Muscle layer of colon (tissue), 2 donors: ENCODE results near the gene NPM1.

Experiments used
- H3K27ac ChIP-seq: one replicate; pipeline ENCODE4 v1.7.0; 2013; ENCODE audit warnings: low read depth, mild to moderate bottlenecking, low read length, moderate library complexity
- H3K27me3 ChIP-seq, 2 donors: one replicate each; pipeline ENCODE4 v1.7.0; 2013; ENCODE audit warnings: low read length in 2 of 2, mild to moderate bottlenecking in 2 of 2; ENCODE audit not compliant: insufficient read depth in 2 of 2, control insufficient read depth in 1 of 2
- H3K36me3 ChIP-seq: one replicate; pipeline ENCODE4 v1.7.0; 2013; ENCODE audit warnings: mild to moderate bottlenecking, low read length; ENCODE audit not compliant: insufficient read depth
- H3K4me1 ChIP-seq: one replicate; pipeline ENCODE4 v1.7.0; 2013; ENCODE audit warnings: mild to moderate bottlenecking, low read length; ENCODE audit not compliant: insufficient read depth
- H3K4me3 ChIP-seq, 2 donors: one replicate each; pipeline ENCODE4 v1.7.0; 2013; ENCODE audit warnings: low read length in 2 of 2, low read depth in 1 of 2, mild to moderate bottlenecking in 1 of 2, moderate library complexity in 1 of 2
- H3K9ac ChIP-seq: one replicate; pipeline ENCODE4 v1.7.0; 2013; ENCODE audit warnings: low read length
- H3K9me3 ChIP-seq: one replicate; pipeline ENCODE4 v1.7.0; 2013; ENCODE audit warnings: mild to moderate bottlenecking, low read length
- donor health status: abdominal sarcoma.
- donor health status: Adenocarcinoma of cecum.

Gene NPM1

DNA sequence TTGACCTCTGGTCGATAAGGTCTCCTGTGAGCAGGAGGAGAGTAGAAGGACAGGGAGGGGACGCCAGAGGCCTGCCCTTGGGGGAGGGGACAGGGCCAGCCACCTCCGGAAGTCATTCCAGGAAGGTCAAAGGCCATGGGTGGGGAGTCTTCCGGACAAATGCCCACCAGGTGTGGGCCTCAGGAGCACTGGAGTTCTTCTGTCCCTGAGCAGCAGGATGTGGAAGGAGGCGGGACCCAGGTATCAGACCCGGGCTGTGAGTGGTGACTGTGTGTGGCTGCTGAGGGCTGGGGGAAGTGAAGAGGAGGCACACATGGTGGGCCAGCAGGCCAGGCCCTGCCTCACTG, 45.7 kb downstream of the NPM1 start:
- Histone ChIP-seq H3K9me3 (no peaks in the 10 kb centered on the region), H3K36me3 (no peaks in the 10 kb centered on the region), H3K27ac (no peak overlapping the region), H3K27me3 (no peaks in the 10 kb centered on the region), H3K4me1 (no peaks in the 10 kb centered on the region), H3K4me3 (no peak overlapping the region), H3K9ac (no peak overlapping the region)

DNA sequence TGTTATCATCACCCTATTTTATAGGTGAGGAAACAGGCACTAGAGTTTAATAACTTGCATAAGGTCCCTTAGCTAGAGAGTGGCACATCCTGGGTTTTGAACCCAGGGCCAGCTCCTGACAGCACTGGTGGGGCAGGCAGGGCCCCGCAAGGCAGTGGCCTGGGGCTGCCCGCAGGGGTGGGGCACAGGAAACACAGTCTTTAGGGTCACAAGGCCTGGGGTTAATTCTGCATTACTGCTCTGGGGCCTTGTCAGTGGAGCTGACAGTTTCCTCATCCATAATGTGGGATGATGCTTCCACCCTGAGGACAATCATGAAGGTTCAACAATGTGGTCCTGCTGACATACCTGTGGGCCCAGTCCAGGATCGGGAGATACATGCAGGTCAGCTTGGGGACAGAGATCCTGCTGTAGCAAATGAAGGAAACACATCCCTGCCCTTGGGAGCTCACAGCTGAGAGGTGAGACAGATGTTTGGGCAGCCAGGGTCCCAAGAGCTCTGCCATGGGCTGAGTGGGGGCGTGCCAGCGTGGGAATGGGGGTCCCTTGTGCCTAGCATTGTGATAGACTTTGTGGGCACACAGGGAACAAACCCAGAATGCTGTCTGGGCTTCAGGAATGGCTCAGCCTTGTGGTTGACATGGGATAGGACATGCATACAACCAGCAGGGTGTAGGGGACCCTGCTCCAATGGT, 46.5 kb downstream of the NPM1 start:
- no peaks in the 10 kb centered on the region for H3K9me3 ChIP-seq
- no peak overlapping the region for H3K27ac ChIP-seq
- H3K4me1 ChIP-seq = no peaks in the 10 kb centered on the region
- H3K4me3 ChIP-seq = no peak overlapping the region
- H3K9ac ChIP-seq = no peak overlapping the region
- no peaks in the 10 kb centered on the region for H3K27me3 ChIP-seq
- no peaks in the 10 kb centered on the region for H3K36me3 ChIP-seq

DNA sequence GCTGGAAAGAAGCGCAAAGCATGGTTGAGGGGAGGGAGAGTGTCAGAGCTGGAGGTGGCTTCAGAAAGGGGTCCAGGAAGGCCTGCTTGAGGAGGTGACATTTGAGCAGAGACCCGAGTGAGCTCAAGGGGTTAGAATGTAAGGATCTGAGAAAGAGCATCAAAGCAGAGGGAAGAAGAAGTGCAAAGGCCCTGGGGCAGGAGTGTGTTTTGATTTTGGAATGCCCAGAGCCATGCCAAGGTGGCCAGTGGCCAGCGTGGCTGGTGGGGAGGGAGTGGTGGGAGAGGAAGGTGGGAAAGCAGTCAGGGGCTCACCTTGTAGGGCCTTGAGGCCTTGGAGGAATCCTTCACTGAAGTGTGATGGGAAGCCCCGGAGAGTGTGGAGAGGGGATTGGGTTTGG, 47.2 kb downstream of the NPM1 start:
- Histone ChIP-seq H3K9ac (no peak overlapping the region), H3K36me3 (no peaks in the 10 kb centered on the region), H3K27me3 (no peaks in the 10 kb centered on the region), H3K9me3 (no peaks in the 10 kb centered on the region), H3K4me1 (no peaks in the 10 kb centered on the region), H3K4me3 (no peak overlapping the region), H3K27ac (no peak overlapping the region)

GRCh38 chr5:171435908-171436307, 48.3 kb downstream of the NPM1 start:
- no peaks in the 10 kb centered on the region for H3K27me3 ChIP-seq
- no peaks in the 10 kb centered on the region for H3K9me3 ChIP-seq
- H3K4me1 ChIP-seq = no peaks in the 10 kb centered on the region
- no peak overlapping the region for H3K9ac ChIP-seq
- no peaks in the 10 kb centered on the region for H3K36me3 ChIP-seq
- H3K4me3 ChIP-seq = no peak overlapping the region
- H3K27ac ChIP-seq = no peak overlapping the region

DNA sequence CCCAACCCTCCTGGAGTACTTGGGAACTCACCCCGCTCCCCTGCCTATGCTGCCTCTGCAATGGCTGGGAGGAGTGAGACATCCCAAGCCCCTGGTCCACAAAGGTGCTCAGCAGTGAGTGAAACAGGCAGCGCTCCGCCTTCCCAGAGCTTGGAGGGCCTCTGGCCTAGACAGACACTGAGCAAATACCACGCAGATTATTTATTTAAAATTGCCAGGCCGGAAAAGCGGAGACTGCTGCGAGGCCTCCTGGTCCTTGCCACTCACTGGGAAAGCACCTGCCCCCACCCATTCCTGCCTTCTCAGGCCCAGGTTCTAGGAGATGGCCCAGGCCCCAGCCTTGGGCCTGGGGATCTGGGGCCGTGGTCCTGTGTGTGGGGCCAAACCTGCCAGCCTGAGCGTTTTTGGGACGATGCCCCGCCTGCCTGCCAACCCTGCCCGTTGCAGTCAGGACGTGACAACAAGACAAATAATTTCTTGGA, 49.2 kb downstream of the NPM1 start:
- Histone ChIP-seq H3K36me3 (no peaks in the 10 kb centered on the region), H3K9me3 (no peaks in the 10 kb centered on the region), H3K9ac (no peak overlapping the region), H3K4me3 (no peak overlapping the region), H3K4me1 (no peaks in the 10 kb centered on the region), H3K27me3 (no peaks in the 10 kb centered on the region), H3K27ac (no peak overlapping the region)

- no peak overlapping the region for H3K4me3 ChIP-seq
- no peak overlapping the region for H3K9ac ChIP-seq
- no peaks in the 10 kb centered on the region for H3K9me3 ChIP-seq
- H3K27me3 ChIP-seq = no peaks in the 10 kb centered on the region
- no peaks in the 10 kb centered on the region for H3K4me1 ChIP-seq
- no peak overlapping the region for H3K27ac ChIP-seq
- no peaks in the 10 kb centered on the region for H3K36me3 ChIP-seq
Measured at GRCh38 chr5:171437286-171437821, 49.7 kb downstream of the NPM1 start.

DNA sequence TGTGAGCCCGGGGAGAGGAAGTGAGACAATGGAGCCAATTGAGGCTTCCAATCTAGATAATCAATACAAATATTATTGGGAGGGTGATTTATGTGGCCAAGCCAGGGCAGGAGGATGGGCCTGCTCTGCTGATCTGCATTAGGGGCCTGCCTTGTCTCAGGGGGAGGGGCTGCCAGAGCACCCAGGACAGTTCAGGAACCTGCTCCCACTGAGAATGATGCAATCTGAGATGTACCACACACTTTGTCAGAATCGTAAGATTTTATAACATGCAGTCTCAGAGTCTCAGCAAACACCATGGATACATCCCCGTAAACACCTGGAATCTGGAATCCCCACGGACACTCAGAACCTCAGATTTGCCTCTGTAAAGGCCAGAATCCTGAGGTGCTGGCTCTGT, 51.1 kb downstream of the NPM1 start:
- Histone ChIP-seq H3K9me3 (no peaks in the 10 kb centered on the region), H3K4me3 (no peak overlapping the region), H3K4me1 (no peaks in the 10 kb centered on the region), H3K9ac (no peak overlapping the region), H3K36me3 (no peaks in the 10 kb centered on the region), H3K27me3 (no peaks in the 10 kb centered on the region), H3K27ac (no peak overlapping the region)

DNA sequence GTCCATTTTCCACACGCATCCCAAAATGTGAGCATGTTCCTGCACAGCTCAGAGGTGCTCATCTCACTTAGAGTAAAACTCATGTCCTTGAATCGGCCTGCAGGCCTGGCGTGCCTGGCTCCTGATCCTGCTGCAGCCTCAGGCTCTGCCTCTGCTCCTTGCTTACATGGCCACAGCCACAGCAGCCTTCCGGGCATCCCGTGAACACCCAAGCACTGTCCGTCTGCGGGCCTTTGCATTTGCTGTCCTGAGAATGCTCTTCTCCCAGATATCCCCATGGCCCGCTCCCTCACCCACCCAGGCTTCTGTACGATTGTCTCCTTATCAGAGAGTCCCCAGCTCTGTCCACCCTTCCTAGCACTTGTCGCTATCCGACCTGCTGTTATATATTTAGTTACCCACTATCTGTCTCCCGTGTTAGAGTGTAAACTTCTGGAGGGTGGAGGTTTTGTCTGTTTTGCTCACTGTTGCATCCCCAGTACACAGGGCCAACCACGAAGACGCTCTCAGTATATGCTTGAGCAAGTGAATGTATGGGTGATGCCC, 53.7 kb downstream of the NPM1 start:
- no peak overlapping the region for H3K4me3 ChIP-seq
- H3K4me1 ChIP-seq = no peaks in the 10 kb centered on the region
- no peaks in the 10 kb centered on the region for H3K36me3 ChIP-seq
- no peaks in the 10 kb centered on the region for H3K27me3 ChIP-seq
- H3K27ac ChIP-seq = no peak overlapping the region
- H3K9ac ChIP-seq = no peak overlapping the region
- H3K9me3 ChIP-seq = no peaks in the 10 kb centered on the region

- H3K4me1 ChIP-seq = no peaks in the 10 kb centered on the region
- no peak overlapping the region for H3K9ac ChIP-seq
- H3K4me3 ChIP-seq = no peak overlapping the region
- H3K36me3 ChIP-seq = no peaks in the 10 kb centered on the region
- H3K9me3 ChIP-seq = no peaks in the 10 kb centered on the region
- no peaks in the 10 kb centered on the region for H3K27me3 ChIP-seq
- H3K27ac ChIP-seq = no peak overlapping the region
Measured at GRCh38 chr5:171442287-171443042, 54.8 kb downstream of the NPM1 start.

DNA sequence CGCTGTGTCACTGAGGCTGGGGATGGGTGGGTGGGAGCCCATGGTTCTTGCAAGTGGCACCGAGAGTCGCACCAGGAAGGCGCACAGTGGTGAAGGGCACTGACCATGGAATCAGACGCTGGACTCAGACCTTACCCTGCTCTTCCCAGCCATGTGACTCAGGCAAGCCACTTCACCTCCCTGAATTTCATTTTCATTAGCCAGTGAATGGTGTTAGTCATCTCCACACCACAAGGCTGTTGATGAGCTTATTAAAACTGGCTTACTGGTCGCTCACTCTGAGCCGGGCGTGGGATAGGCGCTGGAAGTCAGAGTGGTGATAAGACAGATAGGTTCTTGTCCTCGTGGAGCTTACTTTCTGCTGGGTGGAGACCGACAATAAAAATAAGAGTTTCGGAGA, 56.9 kb downstream of the NPM1 start:
- no peak overlapping the region for H3K9ac ChIP-seq
- no peak overlapping the region for H3K27ac ChIP-seq
- H3K27me3 ChIP-seq = no peaks in the 10 kb centered on the region
- no peaks in the 10 kb centered on the region for H3K9me3 ChIP-seq
- no peaks in the 10 kb centered on the region for H3K4me1 ChIP-seq
- no peak overlapping the region for H3K4me3 ChIP-seq
- no peaks in the 10 kb centered on the region for H3K36me3 ChIP-seq

GRCh38 chr5:171445644-171446516, 58.2 kb downstream of the NPM1 start:
- Histone ChIP-seq H3K9ac (no peak overlapping the region), H3K36me3 (no peaks in the 10 kb centered on the region), H3K4me1 (no peaks in the 10 kb centered on the region), H3K4me3 (no peak overlapping the region), H3K9me3 (no peaks in the 10 kb centered on the region), H3K27me3 (no peaks in the 10 kb centered on the region), H3K27ac (no peak overlapping the region)
